Neural cell (in vitro differentiated cells): ENCODE results near the gene CKMT2. TPM values are rescaled to one million over a fixed set of nuclear protein-coding genes. Genes with fewer than 3 reads are reported as not detected.

Experiments used
- H2AFZ ChIP-seq: fragments of 200-600, 300-800 bp; sonication (generic), shearing (Covaris generic); 2 replicates; pipeline ENCODE4 v1.6.0; 2014; ENCODE audit warnings: low read depth, mild to moderate bottlenecking, antibody characterized with exemption, low read length, moderate library complexity
- H3F3A ChIP-seq: fragments of 200-600 bp; shearing (Covaris generic); 2 replicates; pipeline ENCODE4 v1.6.1; 2016; ENCODE audit warnings: mild to moderate bottlenecking, moderate library complexity, mixed read lengths, antibody characterized with exemption, low read length; ENCODE audit not compliant: insufficient read depth, poor library complexity, severe bottlenecking
- H3K27ac ChIP-seq: fragments of 200-600, 300-800 bp; sonication (generic), shearing (Covaris generic); 2 replicates; pipeline ENCODE4 v1.5.1; 2014; ENCODE audit warnings: mild to moderate bottlenecking, low read length, moderate library complexity
- H3K27me3 ChIP-seq: fragments of 300-800, 200-600 bp; sonication (generic), shearing (Covaris generic); 2 replicates; pipeline ENCODE4 v1.6.0; 2014; ENCODE audit warnings: mild to moderate bottlenecking, low read depth, low read length, moderate library complexity; ENCODE audit not compliant: insufficient read depth
- H3K36me3 ChIP-seq: fragments of 300-800, 200-600 bp; sonication (generic), shearing (Covaris generic); 2 replicates; pipeline ENCODE4 v1.5.1; 2014; ENCODE audit warnings: mild to moderate bottlenecking, antibody characterized with exemption, low read length, moderate library complexity; ENCODE audit not compliant: insufficient read depth
- H3K4me2 ChIP-seq: fragments of 300-800, 200-600 bp; sonication (generic), shearing (Covaris generic); 2 replicates; pipeline ENCODE4 v1.6.0; 2014; ENCODE audit warnings: mild to moderate bottlenecking, low read length
- H3K4me3 ChIP-seq: fragments of 300-800, 200-600 bp; sonication (generic), shearing (Covaris generic); 2 replicates; pipeline ENCODE4 v1.5.1; 2014; ENCODE audit warnings: mild to moderate bottlenecking, low read length, moderate library complexity
- H3K79me2 ChIP-seq: fragments of 200-600 bp; shearing (Covaris generic); replicated peaks from 2 replicates; pipeline ENCODE4 v1.6.0; 2014; ENCODE audit warnings: mild to moderate bottlenecking, low read length, moderate library complexity; ENCODE audit not compliant: insufficient read depth
- H3K9ac ChIP-seq: fragments of 300-800, 200-600 bp; sonication (generic), shearing (Covaris generic); 2 replicates; pipeline ENCODE4 v1.6.1; 2016; ENCODE audit warnings: mild to moderate bottlenecking, low read length, mixed read lengths
- H3K9me2 ChIP-seq: fragments of 200-600 bp; shearing (Covaris generic); 2 replicates; pipeline ENCODE4 v1.6.1; 2016; ENCODE audit warnings: mild to moderate bottlenecking, low read length, mixed read lengths; ENCODE audit not compliant: insufficient read depth
- H3K9me3 ChIP-seq: fragments of 200-600, 300-800 bp; sonication (generic), shearing (Covaris generic); 2 replicates; pipeline ENCODE4 v1.6.1; 2016; ENCODE audit warnings: mild to moderate bottlenecking, mixed run types, low read length, moderate library complexity, mixed read lengths
- H4K20me1 ChIP-seq: fragments of 200-600 bp; shearing (Covaris generic); 2 replicates; pipeline ENCODE4 v1.6.1; 2016; ENCODE audit warnings: mild to moderate bottlenecking, mixed run types; ENCODE audit not compliant: insufficient read depth
- CTCF ChIP-seq: fragments of 450-650 bp; IDR thresholded peaks from 2 replicates; pipeline ENCODE4 v1.5.1; 2014; ENCODE audit warnings: antibody characterized with exemption, mild to moderate bottlenecking, moderate library complexity; ENCODE audit not compliant: poor library complexity, severe bottlenecking
- EP300 ChIP-seq: fragments of 450-650 bp; conservative IDR thresholded peaks from 2 replicates; pipeline ENCODE4 v1.6.1; 2014; ENCODE audit warnings: antibody characterized with exemption, mild to moderate bottlenecking, moderate library complexity; ENCODE audit not compliant: poor library complexity, severe bottlenecking
- EZH2 ChIP-seq: fragments of 200-600, 300-800 bp; shearing (Covaris generic), sonication (generic); IDR thresholded peaks from 2 replicates; pipeline ENCODE4 v1.6.1; 2014; ENCODE audit warnings: antibody characterized with exemption, low read length, borderline replicate concordance, mild to moderate bottlenecking; ENCODE audit not compliant: insufficient read depth, poor library complexity, severe bottlenecking
- MXI1 ChIP-seq: fragments of 450-650 bp; conservative IDR thresholded peaks from 2 replicates; pipeline ENCODE4 v1.6.1; 2014; ENCODE audit warnings: antibody characterized with exemption, mild to moderate bottlenecking; ENCODE audit not compliant: poor library complexity, severe bottlenecking
- POLR2AphosphoS5 ChIP-seq: IDR thresholded peaks from 2 replicates; pipeline ENCODE4 v1.6.1; 2012
- RAD21 ChIP-seq: fragments of 450-650 bp; conservative IDR thresholded peaks from 2 replicates; pipeline ENCODE4 v1.6.1; 2014; ENCODE audit warnings: antibody characterized with exemption, mild to moderate bottlenecking, moderate library complexity
- REST ChIP-seq: IDR thresholded peaks from 2 replicates; pipeline ENCODE4 v1.6.1; 2012; ENCODE audit warnings: borderline replicate concordance
- SMC3 ChIP-seq: fragments of 450-650 bp; conservative IDR thresholded peaks from 2 replicates; pipeline ENCODE4 v1.6.1; 2014; ENCODE audit warnings: antibody characterized with exemption, mild to moderate bottlenecking, moderate library complexity; ENCODE audit not compliant: poor library complexity
- TAF1 ChIP-seq: IDR thresholded peaks from 2 replicates; pipeline ENCODE4 v1.6.1; 2012; ENCODE audit warnings: low read depth
- polyA plus RNA-seq: library from polyadenylated mRNA; depleted of rRNA; stranded (reverse); fragments of >200 nt; gene quantifications from 2 replicates; pipeline ENCODE4 v1.2.3, GENCODE V29; 2014

Gene CKMT2
- polyA plus RNA-seq, 1 donor from 2014 or later: not detected

GRCh38 chr5:81209386-81209785, 23.7 kb upstream of the CKMT2 start:
- Histone ChIP-seq H3K27ac (no peak overlapping the region), H3K4me3 (no peak overlapping the region), H3K9me2 (no peaks in the 10 kb centered on the region), H2AFZ (no peak overlapping the region), H3K4me2 (no peak overlapping the region), H3K79me2 (no peaks in the 10 kb centered on the region), H3F3A (no peaks in the 10 kb centered on the region), H4K20me1 (no peaks in the 10 kb centered on the region), H3K27me3 (no peaks in the 10 kb centered on the region), H3K9ac (no peak overlapping the region), H3K36me3 (no peaks in the 10 kb centered on the region), H3K9me3 (no peaks in the 10 kb centered on the region)
- TF ChIP-seq CTCF (no peak), TAF1 (no peak), EZH2 (no peak), MXI1 (no peak), RAD21 (no peak), REST (no peak), EP300 (no peak), SMC3 (no peak), POLR2AphosphoS5 (no peak)

- H3K27me3 ChIP-seq: no peaks in the 10 kb centered on the region
- H3K9me3 ChIP-seq: no peaks in the 10 kb centered on the region
- H3K79me2 ChIP-seq: no peaks in the 10 kb centered on the region
- no peak overlapping the region for H3K4me2 ChIP-seq
- no peaks in the 10 kb centered on the region for H3K36me3 ChIP-seq
- H3K27ac ChIP-seq: no peak overlapping the region
- H4K20me1 ChIP-seq: no peaks in the 10 kb centered on the region
- H3K9me2 ChIP-seq: no peaks in the 10 kb centered on the region
- no peaks in the 10 kb centered on the region for H3F3A ChIP-seq
- H3K9ac ChIP-seq: no peak overlapping the region
- no peak overlapping the region for H3K4me3 ChIP-seq
- TF ChIP-seq MXI1 (no peak), POLR2AphosphoS5 (no peak), RAD21 (no peak), EP300 (no peak), SMC3 (no peak), REST (no peak), CTCF (no peak), TAF1 (no peak), EZH2 (no peak)
- no peak overlapping the region for H2AFZ ChIP-seq
Measured at GRCh38 chr5:81209869-81210493, 23.1 kb upstream of the CKMT2 start.
